HCT116 (cell line): Measurements from ENCODE around the gene SAV1. TPM values are rescaled to one million over a fixed set of nuclear protein-coding genes. Genes with fewer than 3 reads are reported as not detected.

Experiments used
- ATAC-seq: fragments of 200-7000 bp; cut with Tn5 transposase; 2 replicates; pipeline ENCODE4 v1.9.1; 2020; ENCODE audit warnings: mild to moderate bottlenecking, moderate library complexity
- BruUV-seq: library from RNA; stranded (reverse); fragments of 400-500 nt; replicated peaks from 2 replicates; lab custom pipeline; 2021; lab: Mats Ljungman, UMichigan
- CTCF ChIA-PET: fragments of 300-600 bp; sonication (Branson Sonifier 250); formaldehyde crosslinking; loops from one replicate; lab custom pipeline; 2021; ENCODE audit warnings: antibody characterized with exemption; lab: Charles Lee
- POLR2A ChIA-PET: fragments of 300-600, 350-600 bp; sonication (Branson Sonifier 250); formaldehyde crosslinking; loops from one replicate; lab custom pipeline; 2021; ENCODE audit warnings: antibody characterized with exemption; lab: Charles Lee
- RAD21 ChIA-PET, 2 experiments: fragments of 300-600 bp; sonication (Branson Sonifier 250); formaldehyde crosslinking; loops; one replicate each; lab custom pipeline; 2023; ENCODE audit warnings: low total read pairs in 2 of 2; ENCODE audit not compliant: uncharacterized antibody in 2 of 2, unreplicated experiment in 2 of 2, low non-redundant PET in 1 of 2; lab: Charles Lee
- DNase-seq: peaks from one replicate; pipeline ENCODE4 v3.0.0-alpha.2; 2010; ENCODE audit warnings: low read depth, low spot score
- H2AFZ ChIP-seq: fragments of 200-600 bp; shearing (Covaris generic), sonication (generic); 2 replicates; pipeline ENCODE4 v1.6.1; 2017; ENCODE audit warnings: low read depth, mixed run types, mixed read lengths, antibody characterized with exemption, low read length; ENCODE audit not compliant: poor library complexity, severe bottlenecking
- H3K27ac ChIP-seq: 2 replicates; pipeline ENCODE4 v1.5.1; 2012; ENCODE audit warnings: low read depth, low read length
- H3K27me3 ChIP-seq: fragments of 200-600 bp; sonication (generic); 2 replicates; pipeline ENCODE4 v1.6.1; 2016; ENCODE audit warnings: mixed run types, low read length, mixed read lengths; ENCODE audit not compliant: insufficient read depth
- H3K36me3 ChIP-seq, 2 experiments: fragments of 200-500 bp in 1 of 2; fragments of 200-600 bp in 1 of 2; sonication (Bioruptor generic) in 1 of 2; sonication (generic) in 1 of 2; 2 replicates each; pipeline versions ENCODE4 v1.5.1 to v1.6.1; 2014 to 2016; ENCODE audit warnings: low read length in 2 of 2, inconsistent platforms in 1 of 2, mixed read lengths in 1 of 2, mixed run types in 1 of 2; ENCODE audit not compliant: insufficient read depth in 2 of 2, control insufficient read depth in 1 of 2
- H3K4me1 ChIP-seq, 2 experiments: fragments of 200-600 bp in 1 of 2; sonication (generic) in 1 of 2; 2 replicates each; pipeline versions ENCODE4 v1.5.1 to v1.6.1; 2012 to 2017; ENCODE audit warnings: low read length in 2 of 2, inconsistent platforms in 1 of 2, mild to moderate bottlenecking in 1 of 2, mixed read lengths in 1 of 2, mixed run types in 1 of 2, moderate library complexity in 1 of 2; ENCODE audit not compliant: insufficient read depth in 2 of 2, control insufficient read depth in 1 of 2
- H3K4me2 ChIP-seq: fragments of 200-600 bp; sonication (generic); 2 replicates; pipeline ENCODE4 v1.6.1; 2017; ENCODE audit warnings: mixed run types, low read length, mixed read lengths
- H3K4me3 ChIP-seq, 2 experiments: fragments of 200-600 bp in 1 of 2; sonication (generic) in 1 of 2; replicated peaks in 1 of 2; 2 replicates each; pipeline ENCODE4 v1.5.1; 2011 to 2016; ENCODE audit warnings: low read length in 2 of 2, control low read depth in 1 of 2, low read depth in 1 of 2, mild to moderate bottlenecking in 1 of 2, mixed read lengths in 1 of 2, mixed run types in 1 of 2
- H3K79me2 ChIP-seq: fragments of 200-600 bp; sonication (generic); 2 replicates; pipeline ENCODE4 v1.6.1; 2017; ENCODE audit warnings: mild to moderate bottlenecking, mixed run types, low read length, moderate library complexity, mixed read lengths; ENCODE audit not compliant: insufficient read depth
- H3K9ac ChIP-seq: fragments of 200-600 bp; sonication (generic); 2 replicates; pipeline ENCODE4 v1.6.1; 2016; ENCODE audit warnings: low read length, mixed read lengths
- H3K9me2 ChIP-seq: fragments of 200-600 bp; sonication (generic), shearing (Covaris generic); 2 replicates; pipeline ENCODE4 v1.6.1; 2017; ENCODE audit warnings: mixed run types, mild to moderate bottlenecking, moderate library complexity; ENCODE audit not compliant: insufficient read depth
- H3K9me3 ChIP-seq, 2 experiments: fragments of 200-500 bp in 1 of 2; fragments of 200-600 bp in 1 of 2; sonication (Bioruptor generic) in 1 of 2; sonication (generic) in 1 of 2; 2 replicates each; pipeline ENCODE4 v1.6.1; 2014 to 2017; ENCODE audit warnings: low read length in 2 of 2, mixed read lengths in 2 of 2, inconsistent platforms in 1 of 2, low read depth in 1 of 2, mild to moderate bottlenecking in 1 of 2, mixed run types in 1 of 2, moderate library complexity in 1 of 2; ENCODE audit not compliant: control insufficient read depth in 1 of 2, insufficient read depth in 1 of 2
- H4K20me1 ChIP-seq: fragments of 200-600 bp; sonication (generic), shearing (Covaris generic); 2 replicates; pipeline ENCODE4 v1.6.1; 2017; ENCODE audit warnings: mixed run types, mild to moderate bottlenecking, moderate library complexity; ENCODE audit not compliant: insufficient read depth
- CBX3 ChIP-seq: IDR thresholded peaks from 2 replicates; pipeline ENCODE4 v1.6.1; 2012; ENCODE audit warnings: low read depth
- CTCF ChIP-seq, 3 experiments: fragments of 200-600 bp in 1 of 3; sonication (generic) in 1 of 3; IDR thresholded peaks in 2 of 3; conservative IDR thresholded peaks in 1 of 3; 2 replicates each; pipeline ENCODE4 v1.5.1; 2012 to 2017; ENCODE audit warnings: low read depth in 2 of 3, low read length in 2 of 3, antibody characterized with exemption in 1 of 3, borderline replicate concordance in 1 of 3, control low read depth in 1 of 3, mild to moderate bottlenecking in 1 of 3, mixed read lengths in 1 of 3, mixed run types in 1 of 3, moderate library complexity in 1 of 3; ENCODE audit not compliant: insufficient read depth in 1 of 3
- FOSL1 ChIP-seq: IDR thresholded peaks from 2 replicates; pipeline ENCODE4 v1.6.1; 2012; ENCODE audit warnings: low read depth
- REST ChIP-seq: IDR thresholded peaks from 2 replicates; pipeline ENCODE4 v1.6.1; 2012; ENCODE audit warnings: low read depth
- SRF ChIP-seq: IDR thresholded peaks from 2 replicates; pipeline ENCODE4 v1.6.1; 2012; ENCODE audit warnings: low read depth
- TCF7L2 ChIP-seq: IDR thresholded peaks from 2 replicates; pipeline ENCODE4 v1.7.0; 2011; ENCODE audit warnings: borderline replicate concordance, inconsistent platforms; ENCODE audit not compliant: insufficient read depth, insufficient read length; ENCODE audit errors: extremely low read depth
- ZFX ChIP-seq: fragments of 450-650 bp; IDR thresholded peaks from 2 replicates; pipeline ENCODE4 v1.6.1; 2017
- intact Hi-C: fragments of 100-400 bp; cut with micrococcal nuclease; formaldehyde crosslinking; loops from 2 replicates; pipeline ENCODE4 v1.10.0; 2022
- total RNA-seq: library from RNA; stranded (reverse); gene quantifications from one replicate; pipeline ENCODE4 v1.2.1, GENCODE V29; 2021; ENCODE audit not compliant: unreplicated experiment
- TF ChIP-seq, protein P1 (sequence below): IDR thresholded peaks from 2 replicates; pipeline ENCODE4 v1.6.1; 2012

SAV1 gene
- total RNA-seq, 1 experiment from 2014 or later, result 38.0 TPM

DNA sequence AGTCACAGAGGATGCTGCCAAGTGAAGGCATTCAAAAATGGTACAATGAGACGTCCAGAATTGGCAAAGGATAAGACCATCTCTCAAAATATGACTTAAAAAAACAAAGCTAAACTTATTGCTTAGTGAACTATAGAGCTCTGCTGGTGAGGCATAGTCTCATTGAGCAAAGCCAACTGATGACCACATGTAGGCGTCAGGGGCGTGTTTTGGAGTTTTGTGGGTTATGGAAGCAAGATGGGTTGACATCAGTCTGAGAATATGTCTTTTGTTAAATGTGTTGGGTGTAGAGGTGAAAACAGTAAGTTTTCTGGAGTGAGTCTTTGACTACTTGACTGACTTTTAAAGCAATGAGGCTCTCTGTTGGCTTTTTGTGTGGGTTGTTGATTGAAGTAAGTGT, 60.9 kb downstream of the SAV1 start:
- no TSS peak for BruUV-seq
- Histone ChIP-seq H3K79me2 (no peaks in the 10 kb centered on the region), H3K4me3 (no peak overlapping the region), H3K9me2 (no peaks in the 10 kb centered on the region), H3K9me3 (no peaks in the 10 kb centered on the region), H3K27ac (no peak overlapping the region), H4K20me1 (no peaks in the 10 kb centered on the region), H3K36me3 (no peaks in the 10 kb centered on the region), H3K27me3 (no peaks in the 10 kb centered on the region), H3K4me1 (peaks cover 0 to under 1% of the 10 kb centered on the region in 2 experiments; a peak in 1 of 4 replicates), H2AFZ (no peak overlapping the region), H3K9ac (no peak overlapping the region), H3K4me2 (no peak overlapping the region)
- ChIA-PET RAD21 (no interaction called here), POLR2A (no interaction called here), CTCF (interaction anchor here (1.1 kb wide), 1 partner anchor 10 kb away, joined by 3 read pairs; no protein-coding TSS in a partner anchor)
- TF ChIP-seq TCF7L2, result no peak
- TF ChIP-seq, protein P1, sequence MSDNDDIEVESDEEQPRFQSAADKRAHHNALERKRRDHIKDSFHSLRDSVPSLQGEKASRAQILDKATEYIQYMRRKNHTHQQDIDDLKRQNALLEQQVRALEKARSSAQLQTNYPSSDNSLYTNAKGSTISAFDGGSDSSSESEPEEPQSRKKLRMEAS, result no peak
- no peak for TF ChIP-seq ZFX
- TF ChIP-seq CBX3, result no peak
- no peak for TF ChIP-seq CTCF (IDR thresholded peaks at IDR 0.05 in 2 of 3, conservative IDR thresholded peaks at IDR 0.05 in 1 of 3; ENCODE audit: borderline replicate concordance in 1 of 3, insufficient read depth in 1 of 3, low read depth in 2 of 3, low read length in 2 of 3)
- no peak for TF ChIP-seq FOSL1
- no peak for TF ChIP-seq SRF
- TF ChIP-seq REST, result no peak
- intact Hi-C loops, result no loop called here
- DNase-seq (no peak), ATAC-seq (no peak)
